GM12872 (cell line): ENCODE results near the gene ANTXR1.

Source experiments
- TF ChIP-seq, protein P1 (sequence below): IDR thresholded peaks from 3 replicates; pipeline ENCODE4 v1.5.1; 2011; ENCODE audit warnings: low read depth, mild to moderate bottlenecking, low read length, moderate library complexity; ENCODE audit not compliant: insufficient read depth

Gene ANTXR1

DNA sequence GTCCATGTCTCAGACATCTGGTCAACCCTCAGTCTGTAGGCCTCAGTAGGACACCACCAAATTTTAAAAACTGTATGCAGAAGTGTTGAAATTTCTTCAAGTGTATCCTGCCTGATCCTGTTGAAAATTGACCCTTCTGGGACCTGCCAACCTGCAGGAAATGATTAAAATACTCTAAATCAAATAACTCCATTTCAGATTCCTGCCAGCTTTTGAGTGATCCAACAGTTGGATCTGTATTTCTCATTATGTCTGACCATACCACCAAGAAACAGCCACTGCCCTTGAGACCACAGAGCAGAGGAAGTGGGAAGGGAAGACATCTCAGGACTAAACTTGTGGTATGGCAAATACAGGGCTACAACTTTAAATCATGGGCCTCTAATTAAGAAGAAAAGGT is 113.4 kb downstream of the ANTXR1 start:
- TF ChIP-seq, protein P1, sequence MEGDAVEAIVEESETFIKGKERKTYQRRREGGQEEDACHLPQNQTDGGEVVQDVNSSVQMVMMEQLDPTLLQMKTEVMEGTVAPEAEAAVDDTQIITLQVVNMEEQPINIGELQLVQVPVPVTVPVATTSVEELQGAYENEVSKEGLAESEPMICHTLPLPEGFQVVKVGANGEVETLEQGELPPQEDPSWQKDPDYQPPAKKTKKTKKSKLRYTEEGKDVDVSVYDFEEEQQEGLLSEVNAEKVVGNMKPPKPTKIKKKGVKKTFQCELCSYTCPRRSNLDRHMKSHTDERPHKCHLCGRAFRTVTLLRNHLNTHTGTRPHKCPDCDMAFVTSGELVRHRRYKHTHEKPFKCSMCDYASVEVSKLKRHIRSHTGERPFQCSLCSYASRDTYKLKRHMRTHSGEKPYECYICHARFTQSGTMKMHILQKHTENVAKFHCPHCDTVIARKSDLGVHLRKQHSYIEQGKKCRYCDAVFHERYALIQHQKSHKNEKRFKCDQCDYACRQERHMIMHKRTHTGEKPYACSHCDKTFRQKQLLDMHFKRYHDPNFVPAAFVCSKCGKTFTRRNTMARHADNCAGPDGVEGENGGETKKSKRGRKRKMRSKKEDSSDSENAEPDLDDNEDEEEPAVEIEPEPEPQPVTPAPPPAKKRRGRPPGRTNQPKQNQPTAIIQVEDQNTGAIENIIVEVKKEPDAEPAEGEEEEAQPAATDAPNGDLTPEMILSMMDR, result no peak

DNA sequence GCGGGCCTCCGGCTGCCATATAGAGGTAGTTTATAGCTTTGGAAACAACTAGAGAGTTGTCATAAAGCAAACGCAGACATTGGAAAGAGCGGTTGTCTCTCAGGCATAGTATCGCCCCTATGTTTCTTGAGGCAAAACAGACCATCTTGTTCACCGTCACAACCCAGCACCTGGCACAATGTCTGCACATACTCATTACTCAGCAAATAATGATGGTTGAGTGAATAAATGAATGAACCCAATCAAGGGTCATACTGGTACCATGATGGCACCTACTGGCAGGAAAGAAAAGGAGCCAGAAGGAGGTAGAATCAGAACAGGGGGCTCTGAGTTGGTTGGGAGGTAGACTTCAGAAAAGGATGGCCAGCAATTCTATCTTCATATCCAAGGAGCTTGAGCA is 118.5 kb downstream of the ANTXR1 start:
- TF ChIP-seq, protein P1, result no peak

DNA sequence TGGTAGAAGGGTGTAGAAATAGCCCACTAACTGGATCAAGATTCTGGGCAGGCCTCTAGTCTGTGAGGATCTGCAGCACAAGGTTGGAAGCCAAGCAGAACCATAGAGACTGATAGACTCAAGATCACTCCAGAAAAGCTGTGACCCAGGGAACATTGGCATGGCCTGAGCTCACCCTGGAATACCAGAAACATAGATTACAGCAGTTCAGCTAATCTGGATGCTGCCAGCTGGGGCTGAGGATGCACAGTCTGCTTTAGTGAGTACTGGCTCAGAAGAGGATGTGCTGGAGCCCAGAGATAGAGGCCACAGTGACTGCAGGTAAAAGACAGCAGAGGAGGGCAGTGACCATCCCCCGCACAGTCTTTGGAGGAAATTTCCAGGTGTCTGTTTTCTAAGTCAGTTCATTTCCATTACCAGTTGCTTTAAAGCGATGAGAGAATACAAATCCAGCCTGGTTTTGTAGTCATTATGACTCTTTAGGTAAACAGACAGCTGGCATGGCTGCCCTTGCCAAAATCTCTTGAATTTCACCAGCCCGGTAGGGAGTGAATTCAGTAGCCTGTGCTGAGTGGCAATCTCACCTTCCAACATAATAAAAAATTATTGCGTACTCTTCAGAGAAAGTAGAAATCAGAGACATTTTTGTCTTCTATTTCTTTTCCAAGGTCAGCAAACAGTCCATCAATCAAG is 119.2 kb downstream of the ANTXR1 start:
- TF ChIP-seq, protein P1, result no peak

DNA sequence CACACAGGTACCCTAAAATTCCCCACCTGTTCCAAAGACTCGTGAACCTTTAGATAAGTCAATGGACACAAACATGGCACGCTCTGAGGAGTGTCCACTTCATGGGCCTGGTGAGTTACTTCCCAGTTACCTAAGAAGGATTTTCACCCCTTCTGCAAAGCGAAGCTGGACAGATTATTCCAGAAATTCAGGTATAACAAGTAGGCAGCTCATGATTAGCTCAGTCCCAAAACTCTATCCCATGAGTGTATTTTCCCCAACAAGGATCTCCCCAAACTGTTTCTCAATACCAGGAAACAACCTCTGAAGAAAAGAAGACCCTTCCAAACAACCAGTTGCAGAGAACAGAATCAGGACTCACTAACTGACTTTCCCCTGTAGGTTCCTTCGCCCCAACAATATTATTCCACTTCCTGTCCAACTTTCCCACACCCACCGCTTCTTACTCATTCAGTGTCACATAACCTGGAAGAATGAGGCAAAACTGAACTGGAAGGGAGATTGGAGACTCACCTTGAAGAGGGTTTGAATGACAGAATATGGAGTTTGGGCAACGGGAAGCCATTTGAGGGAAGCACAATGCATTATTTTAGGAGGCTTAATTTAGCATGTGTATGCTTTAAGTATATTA is 120.1 kb downstream of the ANTXR1 start:
- TF ChIP-seq, protein P1, result no peak

DNA sequence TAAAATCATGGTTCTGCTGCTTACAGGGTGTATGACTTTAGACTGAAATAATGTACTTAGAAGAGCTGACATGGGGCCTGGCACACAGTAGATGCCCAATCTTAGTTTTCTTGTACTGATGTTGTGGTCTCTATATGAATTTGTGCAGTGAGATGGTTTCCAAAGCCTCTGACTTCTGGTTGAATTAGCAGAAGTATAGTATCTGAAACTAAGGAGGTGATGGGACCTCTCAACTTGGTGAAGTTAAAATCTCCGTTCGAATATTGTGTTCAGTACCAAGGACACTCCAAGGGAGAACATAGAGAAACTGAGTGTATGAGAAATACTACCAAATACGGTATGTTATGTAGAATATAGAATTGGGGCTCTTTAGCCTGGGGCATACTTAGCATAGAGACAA is 120.9 kb downstream of the ANTXR1 start:
- TF ChIP-seq, protein P1, result no peak

DNA sequence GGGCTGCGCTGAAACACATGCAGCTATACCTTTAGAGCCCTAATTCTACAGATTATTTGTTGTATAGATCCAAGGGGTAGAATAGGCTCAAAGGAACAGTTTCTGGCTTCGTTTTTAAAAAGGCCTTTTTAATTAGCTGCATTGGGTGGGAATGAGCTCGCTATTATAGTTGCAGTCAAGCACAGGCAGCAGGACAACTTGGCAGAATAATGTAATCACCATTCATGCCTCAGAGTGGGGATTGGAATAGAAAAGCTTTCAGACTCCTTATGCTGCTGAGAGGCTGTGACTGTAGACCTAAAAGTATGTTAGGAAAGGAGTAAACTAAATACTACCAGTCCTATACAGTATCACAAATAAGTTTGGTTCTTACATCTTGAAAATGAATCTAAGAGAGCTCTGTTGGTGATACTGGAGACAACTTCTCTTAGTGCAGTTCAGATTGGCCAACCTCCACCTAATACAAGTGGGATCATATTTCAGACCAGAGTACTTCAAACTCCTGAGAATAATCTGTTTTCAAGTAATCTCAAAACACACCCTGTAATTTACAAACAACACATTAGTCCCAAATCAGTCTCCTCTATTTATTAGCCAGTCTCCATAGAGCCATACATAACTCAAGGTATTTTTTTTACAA is 121.4 kb downstream of the ANTXR1 start:
- TF ChIP-seq, protein P1, result no peak

DNA sequence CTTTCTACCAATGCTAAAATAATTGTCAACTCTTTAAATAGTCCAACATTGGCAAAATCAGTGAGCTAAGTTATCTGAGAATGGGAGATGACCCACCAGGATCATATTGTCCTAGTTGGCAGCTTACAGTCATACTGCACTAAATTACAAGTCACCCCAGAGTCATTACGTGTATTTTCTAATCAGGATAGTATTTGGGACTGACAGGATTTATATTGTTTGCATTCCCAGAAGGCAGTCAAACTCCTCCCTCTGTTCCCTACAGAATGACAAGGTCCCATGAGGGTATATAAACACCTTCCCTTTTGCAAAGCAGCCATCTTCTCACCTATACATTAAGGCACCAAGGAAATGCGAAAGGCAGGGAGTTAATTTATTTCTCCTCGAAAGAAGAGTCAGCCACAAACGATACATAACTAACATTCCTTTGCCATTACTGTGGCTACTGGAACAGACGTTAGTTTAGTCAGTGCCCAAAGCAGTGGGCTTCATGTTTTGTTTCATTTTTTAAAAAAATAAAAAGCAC is 125.3 kb downstream of the ANTXR1 start:
- TF ChIP-seq, protein P1, result no peak
